Measurements from ENCODE around the gene APOM. TPM values are rescaled to one million over a fixed set of nuclear protein-coding genes. Genes with fewer than 3 reads are reported as not detected.

APOM gene
- total RNA-seq, 1 donor from 2014 or later: 3.4 TPM

GRCh38 chr6:31663961-31664789 is 8.5 kb downstream of the APOM start:
- DNase-seq (ENCODE audit: low spot score in 2 of 2, unreplicated experiment in 2 of 2): no peak
- Mint-ChIP-seq H3K27ac (peak overlapping the region; percentile 95), H3K36me3 (peaks cover 10% of the 10 kb centered on the region), H3K4me3 (peak overlapping the region; percentile 86), H3K9me3 (no peaks in the 10 kb centered on the region), H3K4me1 (peaks cover 58% of the 10 kb centered on the region), H3K27me3 (ENCODE audit: low read depth) (no peaks in the 10 kb centered on the region)
- TF ChIP-seq CTCF (IDR thresholded peaks at IDR 0.05; ENCODE audit: unreplicated experiment): no peak

- H3K4me3 Mint-ChIP-seq: peak within 1 kb of the TSS; percentile 86
- H3K9me3 Mint-ChIP-seq: no peaks in the 10 kb centered on the region
- no peaks in the 10 kb centered on the region for H3K27me3 Mint-ChIP-seq (ENCODE audit: low read depth)
- H3K36me3 Mint-ChIP-seq: peaks cover 13% of the 10 kb centered on the region
- peaks cover 50% of the 10 kb centered on the region for H3K4me1 Mint-ChIP-seq
- peak; percentile 61 to 82 for DNase-seq (ENCODE audit: low spot score in 2 of 2, unreplicated experiment in 2 of 2)
- peak within 1 kb of the TSS; percentile 95 for H3K27ac Mint-ChIP-seq
- no peak for TF ChIP-seq CTCF (IDR thresholded peaks at IDR 0.05; ENCODE audit: unreplicated experiment)
These were observed 9.3 kb downstream of the APOM start, which contains the start of gene GPANK1 for GRCh38 chr6:31664790-31665500. GPANK1 (minus strand) TSS chr6:31664997; CDS start chr6:31664478, 519 bp downstream.

- Mint-ChIP-seq H3K27me3 (ENCODE audit: low read depth) (no peaks in the 10 kb centered on the region), H3K4me1 (peaks cover 47% of the 10 kb centered on the region), H3K27ac (peak within 1 kb of the TSS; percentile 95), H3K9me3 (no peaks in the 10 kb centered on the region), H3K36me3 (peaks cover 18% of the 10 kb centered on the region), H3K4me3 (peak within 1 kb of the TSS; percentile 86)
- TF ChIP-seq CTCF (IDR thresholded peaks at IDR 0.05; ENCODE audit: unreplicated experiment): no peak
- peak; percentile 89 to 93 for DNase-seq (ENCODE audit: low spot score in 2 of 2, unreplicated experiment in 2 of 2)
These were observed 10.0 kb downstream of the APOM start, which contains the start of gene CSNK2B for GRCh38 chr6:31665501-31666336. CSNK2B (plus strand) TSS chr6:31666080; CDS start chr6:31666832, 752 bp downstream.

GRCh38 chr6:31666337-31666965 is 10.8 kb downstream of the APOM start:
- H3K4me1 Mint-ChIP-seq: peaks cover 41% of the 10 kb centered on the region
- H3K36me3 Mint-ChIP-seq: peaks cover 18% of the 10 kb centered on the region
- H3K9me3 Mint-ChIP-seq: no peaks in the 10 kb centered on the region
- H3K4me3 Mint-ChIP-seq: peak overlapping the region; percentile 86
- no peaks in the 10 kb centered on the region for H3K27me3 Mint-ChIP-seq (ENCODE audit: low read depth)
- peak overlapping the region; percentile 95 for H3K27ac Mint-ChIP-seq
- no peak for TF ChIP-seq CTCF (IDR thresholded peaks at IDR 0.05; ENCODE audit: unreplicated experiment)
- DNase-seq (ENCODE audit: low spot score in 2 of 2, unreplicated experiment in 2 of 2): no peak

- no peaks in the 10 kb centered on the region for H3K9me3 Mint-ChIP-seq
- H3K27me3 Mint-ChIP-seq (ENCODE audit: low read depth): no peaks in the 10 kb centered on the region
- peaks cover 19% of the 10 kb centered on the region for H3K4me1 Mint-ChIP-seq
- TF ChIP-seq CTCF (IDR thresholded peaks at IDR 0.05; ENCODE audit: unreplicated experiment): no peak
- H3K36me3 Mint-ChIP-seq: peaks cover 27% of the 10 kb centered on the region
- no peak within 1 kb of the TSS for H3K27ac Mint-ChIP-seq
- DNase-seq (ENCODE audit: low spot score in 2 of 2, unreplicated experiment in 2 of 2): no peak
- no peak within 1 kb of the TSS for H3K4me3 Mint-ChIP-seq
These were observed 14.0 kb downstream of the APOM start, which contains the start of gene LY6G5B for GRCh38 chr6:31669676-31670075. LY6G5B (plus strand) TSS chr6:31669976; CDS start chr6:31670951, 975 bp downstream.

Data from mesothelial cell of epicardium (in vitro differentiated cells).